ENCODE measurements around the gene CPB1.
"Not testable (repeated sequence)": the region's sequence is repeated elsewhere in the genome, so short reads cannot be mapped to it uniquely, and the experiment has no call there.

- TF ChIP-seq CREM (IDR thresholded peaks at IDR 0.05; ENCODE audit: low read depth); SP1 (IDR thresholded peaks at IDR 0.05; ENCODE audit: low read depth, low read length); CEBPB (IDR thresholded peaks at IDR 0.05; ENCODE audit: borderline replicate concordance in 1 of 2, low read depth in 2 of 2, low read length in 2 of 2): not testable (repeated sequence)
Measured at GRCh38 chr3:148786159-148786558, 41.5 kb upstream of the CPB1 start.
